GM23338 (cell line): ENCODE measurements around the gene ZNF536. TPM values are rescaled to one million over a fixed set of nuclear protein-coding genes. Genes with fewer than 3 reads are reported as not detected.

Experiments used
- ATAC-seq: fragments of 200-7000 bp; cut with Tn5 transposase; 3 replicates; pipeline ENCODE4 v1.9.1; 2020
- DNase-seq: peaks from one replicate; pipeline ENCODE4 v3.0.0-alpha.2; 2015; ENCODE audit warnings: low spot score
- H2AFZ ChIP-seq: fragments of 200-600 bp; sonication (generic); 2 replicates; pipeline ENCODE4 v1.8.0; 2016; ENCODE audit warnings: antibody characterized with exemption, mild to moderate bottlenecking, moderate library complexity
- H3F3A ChIP-seq: fragments of 200-600 bp; sonication (generic); replicated peaks from 2 replicates; pipeline ENCODE4 v1.8.0; 2017; ENCODE audit warnings: antibody characterized with exemption, mixed run types, low read depth
- H3K27ac ChIP-seq: fragments of 200-600 bp; sonication (generic); 2 replicates; pipeline ENCODE4 v1.6.1; 2016; ENCODE audit warnings: low read depth
- H3K27me3 ChIP-seq: fragments of 200-600 bp; sonication (generic); 2 replicates; pipeline ENCODE4 v1.8.0; 2016; ENCODE audit warnings: mild to moderate bottlenecking, mixed run types, moderate library complexity; ENCODE audit not compliant: insufficient read depth
- H3K36me3 ChIP-seq: fragments of 200-600 bp; sonication (generic); 2 replicates; pipeline ENCODE4 v1.8.0; 2016; ENCODE audit warnings: mild to moderate bottlenecking; ENCODE audit not compliant: insufficient read depth
- H3K4me1 ChIP-seq: fragments of 200-600 bp; sonication (generic); 2 replicates; pipeline ENCODE4 v1.8.0; 2016; ENCODE audit warnings: mild to moderate bottlenecking, moderate library complexity; ENCODE audit not compliant: insufficient read depth
- H3K4me2 ChIP-seq: fragments of 200-600 bp; sonication (generic); 2 replicates; pipeline ENCODE4 v1.7.1; 2017; ENCODE audit warnings: mixed run types
- H3K4me3 ChIP-seq: fragments of 200-600 bp; sonication (generic); 2 replicates; pipeline ENCODE4 v1.6.1; 2016; ENCODE audit warnings: mixed run types
- H3K79me2 ChIP-seq: fragments of 200-600 bp; sonication (generic); replicated peaks from 2 replicates; pipeline ENCODE4 v1.8.0; 2017; ENCODE audit warnings: mild to moderate bottlenecking; ENCODE audit not compliant: insufficient read depth
- H3K9me2 ChIP-seq: fragments of 200-600 bp; sonication (generic); 2 replicates; pipeline ENCODE4 v1.8.0; 2017; ENCODE audit not compliant: insufficient read depth
- H4K20me1 ChIP-seq: fragments of 200-600 bp; sonication (generic); replicated peaks from 2 replicates; pipeline ENCODE4 v1.8.0; 2017; ENCODE audit warnings: mild to moderate bottlenecking; ENCODE audit not compliant: insufficient read depth
- H3K27ac Mint-ChIP-seq: 2 replicates; pipeline ENCODE4 v1.8.0; 2020; ENCODE audit warnings: inconsistent platforms, mild to moderate bottlenecking, moderate library complexity, mixed read lengths
- H3K27me3 Mint-ChIP-seq: 3 replicates; pipeline ENCODE4 v1.8.0; 2022; ENCODE audit warnings: low read depth, mild to moderate bottlenecking, moderate library complexity, mixed read lengths, inconsistent platforms; ENCODE audit not compliant: insufficient read depth, poor library complexity
- H3K36me3 Mint-ChIP-seq: 3 replicates; pipeline ENCODE4 v1.8.0; 2021; ENCODE audit warnings: low read depth, mild to moderate bottlenecking, inconsistent platforms, moderate library complexity, mixed read lengths
- H3K4me1 Mint-ChIP-seq: 3 replicates; pipeline ENCODE4 v1.8.0; 2020; ENCODE audit warnings: mild to moderate bottlenecking, inconsistent platforms, mixed read lengths
- H3K4me3 Mint-ChIP-seq: 3 replicates; pipeline ENCODE4 v1.8.0; 2021; ENCODE audit warnings: moderate library complexity, mild to moderate bottlenecking, inconsistent platforms, mixed read lengths
- H3K9me3 Mint-ChIP-seq: 3 replicates; pipeline ENCODE4 v1.8.0; 2020; ENCODE audit warnings: moderate library complexity, mild to moderate bottlenecking, inconsistent platforms, mixed read lengths
- CREB1 ChIP-seq: fragments of 250-450 bp; sonication (Bioruptor Pico); IDR thresholded peaks from 2 replicates; pipeline ENCODE4 v1.5.0; 2020; ENCODE audit warnings: low read depth, mild to moderate bottlenecking, moderate library complexity
- ETS1 ChIP-seq: IDR thresholded peaks from 2 replicates; pipeline ENCODE4 v1.6.1; 2016; ENCODE audit warnings: antibody characterized with exemption
- EZH2 ChIP-seq: fragments of 200-600 bp; sonication (generic); IDR thresholded peaks from one replicate; pipeline ENCODE4 v1.8.0; 2017; ENCODE audit warnings: antibody characterized with exemption, mild to moderate bottlenecking, low read depth; ENCODE audit not compliant: unreplicated experiment
- EZH2phosphoT487 ChIP-seq: fragments of 200-600 bp; sonication (generic); IDR thresholded peaks from one replicate; pipeline ENCODE4 v1.8.1; 2018; ENCODE audit warnings: antibody characterized with exemption; ENCODE audit not compliant: unreplicated experiment
- JUNB ChIP-seq: IDR thresholded peaks from one replicate; pipeline ENCODE4 v1.6.1; 2016; ENCODE audit warnings: antibody characterized with exemption; ENCODE audit not compliant: unreplicated experiment
- NANOG ChIP-seq: IDR thresholded peaks from 2 replicates; pipeline ENCODE4 v1.6.1; 2016; ENCODE audit warnings: antibody characterized with exemption, borderline replicate concordance
- POLR2AphosphoS5 ChIP-seq: IDR thresholded peaks from 2 replicates; pipeline ENCODE4 v1.6.1; 2016; ENCODE audit warnings: antibody characterized with exemption, low read depth
- REST ChIP-seq: IDR thresholded peaks from one replicate; pipeline ENCODE4 v1.6.1; 2018; ENCODE audit warnings: antibody characterized with exemption; ENCODE audit not compliant: unreplicated experiment
- STAT1 ChIP-seq: IDR thresholded peaks from one replicate; pipeline ENCODE4 v1.6.1; 2016; ENCODE audit warnings: antibody characterized with exemption; ENCODE audit not compliant: unreplicated experiment
- ZNF114 ChIP-seq: fragments of 250-450 bp; sonication (Bioruptor Pico); IDR thresholded peaks from 2 replicates; pipeline ENCODE4 v1.5.0; 2020; ENCODE audit warnings: mild to moderate bottlenecking, moderate library complexity
- ZNF331 ChIP-seq: fragments of 250-450 bp; sonication (Bioruptor Pico); IDR thresholded peaks from 2 replicates; pipeline ENCODE4 v1.5.0; 2020; ENCODE audit warnings: low read depth, mild to moderate bottlenecking, moderate library complexity
- ZNF462 ChIP-seq: fragments of 250-450 bp; sonication (Bioruptor Pico); IDR thresholded peaks from 2 replicates; pipeline ENCODE4 v1.5.0; 2020; ENCODE audit warnings: mild to moderate bottlenecking, moderate library complexity
- polyA plus RNA-seq: library from polyadenylated mRNA; unstranded; fragments of >200 nt; fragmentation: Nextera tagmentation; extraction: Ambion mirVana; gene quantifications from 2 replicates; pipeline ENCODE4 v1.2.1, GENCODE V29; 2016
- total RNA-seq: library from RNA; depleted of rRNA; stranded (reverse); fragments of >200 nt; shearing (Covaris generic); gene quantifications from 2 replicates; pipeline ENCODE4 v1.2.3, GENCODE V29; 2014
- TF ChIP-seq, protein P1 (sequence below), 2 experiments: fragments of 200-600 bp in 1 of 2; sonication (generic) in 1 of 2; conservative IDR thresholded peaks; 2 replicates each; pipeline versions ENCODE4 v1.5.1 to v1.6.1; 2016 to 2017; ENCODE audit warnings: antibody characterized with exemption in 2 of 2, low read depth in 2 of 2, mild to moderate bottlenecking in 2 of 2, moderate library complexity in 1 of 2

Gene ZNF536
- total and polyA plus RNA-seq, 2 experiments from 2014 or later, result 0.07 TPM; not detected in 1

- DNase-seq, result no peak
- TF ChIP-seq EZH2phosphoT487, result no peak
- TF ChIP-seq STAT1, result no peak
- no peak for TF ChIP-seq CREB1 (CRISPR knock-in tag)
- TF ChIP-seq EZH2, result no peak
- TF ChIP-seq, protein P1, sequence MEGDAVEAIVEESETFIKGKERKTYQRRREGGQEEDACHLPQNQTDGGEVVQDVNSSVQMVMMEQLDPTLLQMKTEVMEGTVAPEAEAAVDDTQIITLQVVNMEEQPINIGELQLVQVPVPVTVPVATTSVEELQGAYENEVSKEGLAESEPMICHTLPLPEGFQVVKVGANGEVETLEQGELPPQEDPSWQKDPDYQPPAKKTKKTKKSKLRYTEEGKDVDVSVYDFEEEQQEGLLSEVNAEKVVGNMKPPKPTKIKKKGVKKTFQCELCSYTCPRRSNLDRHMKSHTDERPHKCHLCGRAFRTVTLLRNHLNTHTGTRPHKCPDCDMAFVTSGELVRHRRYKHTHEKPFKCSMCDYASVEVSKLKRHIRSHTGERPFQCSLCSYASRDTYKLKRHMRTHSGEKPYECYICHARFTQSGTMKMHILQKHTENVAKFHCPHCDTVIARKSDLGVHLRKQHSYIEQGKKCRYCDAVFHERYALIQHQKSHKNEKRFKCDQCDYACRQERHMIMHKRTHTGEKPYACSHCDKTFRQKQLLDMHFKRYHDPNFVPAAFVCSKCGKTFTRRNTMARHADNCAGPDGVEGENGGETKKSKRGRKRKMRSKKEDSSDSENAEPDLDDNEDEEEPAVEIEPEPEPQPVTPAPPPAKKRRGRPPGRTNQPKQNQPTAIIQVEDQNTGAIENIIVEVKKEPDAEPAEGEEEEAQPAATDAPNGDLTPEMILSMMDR (conservative IDR thresholded peaks at IDR 0.05; ENCODE audit: low read depth in 2 of 2), result no peak
- TF ChIP-seq ZNF331 (CRISPR knock-in tag), result no peak
- no peak for TF ChIP-seq ETS1
- no peak for TF ChIP-seq NANOG
- no peak for TF ChIP-seq ZNF462
- no peak for TF ChIP-seq REST
- TF ChIP-seq JUNB, result no peak
- TF ChIP-seq POLR2AphosphoS5, result no peak
- no peak for TF ChIP-seq ZNF114 (CRISPR knock-in tag)
- Mint-ChIP-seq H3K9me3 (peaks cover 5% of the 10 kb centered on the region; the same call in 1 of the 3 replicates), H3K27me3 (peaks cover 2% of the 10 kb centered on the region), H3K27ac (no peak overlapping the region), H3K4me1 (peaks cover 9% of the 10 kb centered on the region), H3K4me3 (no peak overlapping the region), H3K36me3 (no peaks in the 10 kb centered on the region)
- ATAC-seq, result no peak; the same call in 2 of the 3 replicates
- Histone ChIP-seq H3K4me2 (no peak overlapping the region), H3K27me3 (no peaks in the 10 kb centered on the region), H3K36me3 (no peaks in the 10 kb centered on the region), H3K27ac (no peak overlapping the region), H3K4me1 (no peaks in the 10 kb centered on the region), H3K79me2 (no peaks in the 10 kb centered on the region), H3K4me3 (no peak overlapping the region), H3F3A (no peaks in the 10 kb centered on the region), H2AFZ (no peak overlapping the region), H3K9me2 (peaks cover 6% of the 10 kb centered on the region), H4K20me1 (no peaks in the 10 kb centered on the region)
These were observed 215.7 kb downstream of the ZNF536 start for GRCh38 chr19:30587869-30588268.
